GM18951 (cell line): ENCODE measurements around the gene MAGED2.
"Not testable (repeated sequence)": the region's sequence is repeated elsewhere in the genome, so short reads cannot be mapped to it uniquely, and the experiment has no call there.

Experiments used
- POLR2A ChIP-seq: IDR thresholded peaks from 4 replicates; pipeline ENCODE4 v1.6.1; 2011; ENCODE audit warnings: mild to moderate bottlenecking; ENCODE audit not compliant: insufficient read length, insufficient read depth; ENCODE audit errors: extremely low read depth
- in situ Hi-C: fragments of 300-500 bp; cut with MboI; formaldehyde crosslinking; loops from one replicate; pipeline ENCODE4 v1.12.0; 2022; ENCODE audit warnings: low sequenced_read_pairs, mixed read lengths, inconsistent platforms; ENCODE audit not compliant: unreplicated experiment

Gene MAGED2

GRCh38 chrX:54826598-54826997 lies 19.1 kb downstream of the MAGED2 start:
- in situ Hi-C loops = no loop called here
- no peak for TF ChIP-seq POLR2A

- in situ Hi-C loops = no loop called here
- TF ChIP-seq POLR2A = no peak
Observed at GRCh38 chrX:54838583-54838982, 31.0 kb downstream of the MAGED2 start.

- in situ Hi-C loops = not testable (repeated sequence)
Observed at GRCh38 chrX:54841184-54841874, 33.8 kb downstream of the MAGED2 start.

- TF ChIP-seq POLR2A = no peak
- in situ Hi-C loops = no loop called here
Observed at GRCh38 chrX:54842607-54843006, 35.1 kb downstream of the MAGED2 start.

GRCh38 chrX:54843050-54843449 lies 35.5 kb downstream of the MAGED2 start:
- TF ChIP-seq POLR2A = no peak
- in situ Hi-C loops = no loop called here

GRCh38 chrX:54847700-54848099 lies 40.2 kb downstream of the MAGED2 start:
- in situ Hi-C loops = not testable (repeated sequence)

- no peak for TF ChIP-seq POLR2A
- in situ Hi-C loops = no loop called here
Observed at GRCh38 chrX:54865208-54865607, 57.7 kb downstream of the MAGED2 start.
